GM18498 (cell line): Measurements from ENCODE around the gene TMEM132C.
"Not testable (repeated sequence)": the region's sequence is repeated elsewhere in the genome, so short reads cannot be mapped to it uniquely, and the experiment has no call there.

Source experiments
- ATAC-seq: cut with Tn5 transposase; IDR thresholded peaks from one replicate; pipeline ENCODE4 v1.9.1; 2021; ENCODE audit warnings: mild to moderate bottlenecking, moderate library complexity; ENCODE audit not compliant: unreplicated experiment

TMEM132C gene

GRCh38 chr12:128267131-128267622 lies at the start of gene TMEM132C:
TSS of gene TMEM132C (plus strand) at chr12:128267170. CDS start at chr12:128267403, 233 bp downstream.
- ATAC-seq, result no peak

GRCh38 chr12:128224226-128224625 lies 42.7 kb upstream of the TMEM132C start:
- ATAC-seq, result no peak

DNA sequence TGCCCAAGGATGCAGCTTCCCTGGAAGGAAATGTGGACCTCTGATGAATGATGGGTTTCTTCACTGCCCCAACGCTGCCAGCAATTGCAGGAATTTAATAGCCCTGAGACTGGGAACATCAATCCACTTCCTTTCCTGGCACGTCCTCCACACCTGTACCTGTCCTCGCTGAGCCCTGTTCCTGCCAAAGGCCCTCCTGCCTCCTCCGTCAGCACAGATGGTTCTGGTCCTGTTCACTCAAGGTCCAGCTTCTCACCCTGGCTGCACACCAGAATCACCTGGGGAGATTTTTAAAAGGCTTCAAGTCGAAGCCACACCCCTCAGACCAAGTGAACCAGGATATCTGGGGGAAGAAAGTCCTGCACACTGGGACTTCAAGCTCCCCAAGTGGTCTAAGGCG lies 38.4 kb upstream of the TMEM132C start:
- ATAC-seq, result no peak

GRCh38 chr12:128235635-128236417 lies 31.1 kb upstream of the TMEM132C start:
- ATAC-seq, result no peak

DNA sequence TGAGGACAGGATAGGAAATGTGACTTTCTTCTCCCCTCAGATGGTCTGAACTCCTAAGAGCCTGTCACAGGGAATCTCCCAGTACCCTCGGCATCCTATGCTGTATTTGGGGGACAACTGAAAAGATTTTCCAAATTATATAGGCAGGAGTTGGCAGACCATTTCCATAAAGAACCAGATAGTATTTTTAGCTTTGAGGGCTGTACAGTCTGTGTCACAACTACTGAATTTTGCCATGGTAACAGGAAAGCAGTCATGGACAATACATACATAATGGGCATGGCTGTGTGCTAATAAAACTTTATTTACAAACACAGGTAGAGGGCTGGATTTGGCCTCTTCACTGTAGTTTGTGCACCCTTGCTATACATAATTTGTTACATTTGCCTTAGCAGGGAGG lies 30.4 kb upstream of the TMEM132C start:
- ATAC-seq, result no peak

- no peak for ATAC-seq
Observed at GRCh38 chr12:128240745-128241144, 26.2 kb upstream of the TMEM132C start.

- ATAC-seq, result no peak
Observed at GRCh38 chr12:128245121-128245520, 21.8 kb upstream of the TMEM132C start.

GRCh38 chr12:128245905-128246304 lies 21.1 kb upstream of the TMEM132C start:
- ATAC-seq, result no peak

GRCh38 chr12:128250096-128250495 lies 16.9 kb upstream of the TMEM132C start:
- ATAC-seq, result no peak

GRCh38 chr12:128253829-128254228 lies 13.1 kb upstream of the TMEM132C start:
- ATAC-seq, result not testable (repeated sequence)

GRCh38 chr12:128258866-128259555 lies 8.0 kb upstream of the TMEM132C start:
- no peak for ATAC-seq

DNA sequence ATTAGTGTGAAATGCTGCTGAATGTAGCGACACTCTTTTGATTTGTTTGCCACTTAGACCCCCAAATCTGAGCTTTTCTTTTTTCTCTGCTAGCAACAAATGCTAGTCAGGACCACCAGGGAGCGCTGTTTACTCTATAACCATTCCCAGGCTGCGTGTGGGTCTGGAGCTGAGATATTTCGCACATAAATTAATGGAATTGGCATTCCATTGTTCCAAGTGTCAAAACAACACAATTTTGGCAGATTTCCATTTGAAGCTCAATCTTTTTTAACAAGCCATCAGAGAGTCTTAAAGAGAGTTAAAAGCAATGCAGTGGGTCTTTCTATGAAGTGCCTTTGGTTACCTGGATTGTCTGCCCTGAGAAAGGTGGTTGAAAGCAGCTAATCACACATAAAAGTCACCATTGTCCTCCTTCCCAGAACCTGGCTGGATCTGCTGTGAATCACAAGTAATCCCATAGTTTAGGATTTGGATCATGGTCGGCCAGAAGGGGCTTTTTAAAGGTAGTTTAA lies 7.4 kb upstream of the TMEM132C start:
- no peak for ATAC-seq

GRCh38 chr12:128261757-128262156 lies 5.2 kb upstream of the TMEM132C start:
- no peak for ATAC-seq

DNA sequence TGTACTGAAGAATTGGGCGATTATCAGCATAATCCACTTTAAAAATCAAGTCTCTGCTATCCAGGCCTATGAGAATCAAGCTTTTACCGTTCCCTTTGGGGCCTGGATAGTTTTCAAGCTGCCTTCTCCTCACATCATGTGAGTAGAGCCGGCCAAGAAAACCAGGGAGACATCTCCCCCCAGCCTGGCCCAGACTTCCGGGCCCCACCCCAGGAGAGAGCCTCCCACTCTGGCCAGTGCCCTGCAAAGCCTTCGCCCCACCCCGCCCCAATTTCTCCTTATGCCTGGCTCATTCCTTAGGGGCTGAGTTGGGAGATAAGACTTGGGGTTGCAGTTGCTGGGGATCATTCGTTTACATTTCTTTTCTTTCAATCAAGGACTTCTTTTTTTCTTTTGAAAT lies 1.4 kb upstream of the TMEM132C start:
- ATAC-seq, result no peak

- no peak for ATAC-seq
Observed at GRCh38 chr12:128266086-128266485, 884 bp upstream of the TMEM132C start.

- ATAC-seq, result no peak
Observed at GRCh38 chr12:128266541-128267130, 334 bp upstream of the TMEM132C start.

DNA sequence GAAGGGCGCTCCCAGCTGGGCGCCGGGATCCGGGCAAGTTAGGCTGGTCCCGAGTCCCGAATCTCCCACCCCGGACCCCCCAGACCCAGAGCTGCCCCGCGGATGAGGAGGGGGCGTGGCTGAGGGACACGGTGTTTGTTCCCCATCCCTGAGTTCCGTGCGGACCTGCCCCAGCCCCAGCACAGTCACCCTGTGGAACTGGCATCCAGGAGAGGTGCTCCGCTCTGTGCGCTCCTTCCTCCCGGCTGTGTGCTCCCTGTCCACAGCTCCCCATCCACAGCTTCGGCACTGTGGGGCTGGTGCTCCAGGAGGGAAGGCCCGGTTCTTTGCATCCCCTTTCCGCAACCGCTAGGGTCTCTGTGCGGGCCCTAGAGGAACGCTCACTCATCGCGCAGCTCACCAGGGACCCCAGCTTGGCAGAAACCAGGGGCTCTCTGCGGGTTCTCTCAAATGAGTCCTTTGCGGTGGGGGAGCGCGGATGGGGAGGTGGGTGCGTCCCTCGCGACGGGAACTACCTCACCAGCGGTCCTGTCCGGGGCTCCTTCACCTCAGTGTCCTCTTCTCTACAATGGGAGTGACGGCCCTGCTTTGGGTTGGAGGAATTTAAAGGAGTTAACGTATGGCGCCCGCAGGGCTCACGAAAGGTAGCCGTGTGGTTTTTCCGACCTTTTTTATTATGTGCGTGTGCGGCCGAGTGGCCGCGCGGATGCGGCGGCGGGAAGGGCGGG lies 845 bp downstream of the TMEM132C start:
- no peak for ATAC-seq

GRCh38 chr12:128268379-128268995 lies 1.5 kb downstream of the TMEM132C start:
- ATAC-seq, result no peak

DNA sequence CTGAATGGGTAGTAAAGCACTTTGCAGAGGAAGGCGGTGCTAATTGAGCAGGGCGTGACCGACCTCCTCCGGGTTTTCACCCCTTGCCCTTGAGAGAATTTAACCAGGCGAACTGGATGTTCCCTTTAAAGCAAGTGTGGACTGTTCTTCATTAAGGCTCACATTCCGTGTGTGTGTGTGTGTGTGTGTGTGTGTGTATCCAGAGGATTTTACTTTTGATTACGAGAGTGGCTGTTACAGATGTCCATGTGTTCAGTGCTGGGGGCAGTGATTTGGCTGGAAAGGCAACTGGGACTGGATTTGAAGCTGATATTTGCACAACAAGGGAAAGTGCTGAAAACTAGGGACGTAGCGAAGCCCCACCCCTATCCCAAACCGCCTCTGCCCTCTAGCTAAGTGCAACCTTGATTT lies 2.2 kb downstream of the TMEM132C start:
- no peak for ATAC-seq

DNA sequence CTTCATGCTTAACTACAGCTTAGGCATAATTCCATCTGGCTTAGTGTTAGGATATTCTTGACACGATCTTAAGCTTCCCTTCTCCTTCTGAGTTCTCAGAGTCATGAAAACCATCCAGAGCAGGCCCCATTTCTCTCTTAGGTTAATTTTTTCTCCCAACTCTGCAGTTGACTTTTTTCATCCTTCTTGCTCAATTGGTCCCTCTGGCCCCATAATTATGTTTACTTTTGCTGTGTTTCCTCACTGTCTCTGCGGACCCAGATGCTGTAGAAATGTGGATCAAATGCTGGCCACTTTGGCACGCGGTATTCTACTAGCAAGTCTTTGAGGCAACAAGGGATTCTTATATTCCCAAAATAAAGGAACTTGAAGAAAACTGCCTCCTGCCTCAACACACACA lies 9.5 kb downstream of the TMEM132C start:
- no peak for ATAC-seq
